Hepatocyte (in vitro differentiated cells): Measurements from ENCODE around the gene LRP1B.

Experiments used
- EZH2phosphoT487 ChIP-seq: fragments of 200-600 bp; sonication (generic); IDR thresholded peaks from one replicate; pipeline ENCODE4 v1.6.1; 2018; ENCODE audit warnings: antibody characterized with exemption, mild to moderate bottlenecking, low read depth, moderate library complexity; ENCODE audit not compliant: unreplicated experiment, severe bottlenecking
- TF ChIP-seq, protein P1 (sequence below): fragments of 200-600 bp; sonication (generic); IDR thresholded peaks from 2 replicates; pipeline ENCODE4 v1.5.1; 2016; ENCODE audit warnings: antibody characterized with exemption, mild to moderate bottlenecking; ENCODE audit not compliant: poor library complexity

GRCh38 chr2:140455315-140455714 lies 1675.5 kb downstream of the LRP1B start:
- TF ChIP-seq, protein P1, sequence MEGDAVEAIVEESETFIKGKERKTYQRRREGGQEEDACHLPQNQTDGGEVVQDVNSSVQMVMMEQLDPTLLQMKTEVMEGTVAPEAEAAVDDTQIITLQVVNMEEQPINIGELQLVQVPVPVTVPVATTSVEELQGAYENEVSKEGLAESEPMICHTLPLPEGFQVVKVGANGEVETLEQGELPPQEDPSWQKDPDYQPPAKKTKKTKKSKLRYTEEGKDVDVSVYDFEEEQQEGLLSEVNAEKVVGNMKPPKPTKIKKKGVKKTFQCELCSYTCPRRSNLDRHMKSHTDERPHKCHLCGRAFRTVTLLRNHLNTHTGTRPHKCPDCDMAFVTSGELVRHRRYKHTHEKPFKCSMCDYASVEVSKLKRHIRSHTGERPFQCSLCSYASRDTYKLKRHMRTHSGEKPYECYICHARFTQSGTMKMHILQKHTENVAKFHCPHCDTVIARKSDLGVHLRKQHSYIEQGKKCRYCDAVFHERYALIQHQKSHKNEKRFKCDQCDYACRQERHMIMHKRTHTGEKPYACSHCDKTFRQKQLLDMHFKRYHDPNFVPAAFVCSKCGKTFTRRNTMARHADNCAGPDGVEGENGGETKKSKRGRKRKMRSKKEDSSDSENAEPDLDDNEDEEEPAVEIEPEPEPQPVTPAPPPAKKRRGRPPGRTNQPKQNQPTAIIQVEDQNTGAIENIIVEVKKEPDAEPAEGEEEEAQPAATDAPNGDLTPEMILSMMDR = no peak
- TF ChIP-seq EZH2phosphoT487 = no peak
